ENCODE results near the gene GAS2L3.

DNA sequence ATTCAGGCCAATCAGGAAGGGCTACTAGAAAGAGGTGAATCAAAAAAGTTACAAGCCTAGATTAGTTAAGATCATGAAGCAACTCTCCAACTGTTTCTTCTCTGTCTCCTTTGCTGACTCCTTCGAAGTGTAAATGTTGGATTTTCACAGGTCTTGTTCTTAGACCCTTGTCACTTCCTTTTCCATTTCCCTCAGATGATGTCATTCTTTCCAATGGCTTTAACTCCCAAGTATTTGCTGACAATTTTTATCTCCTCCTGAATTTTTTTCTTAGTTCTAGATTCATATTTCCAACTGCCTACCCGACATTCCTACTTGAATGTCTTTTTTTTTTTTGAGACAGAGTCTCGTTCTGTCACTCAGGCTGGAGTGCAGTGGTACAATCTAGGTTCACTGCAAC lies 10.8 kb downstream of the GAS2L3 start:
- TF ChIP-seq, protein P1, sequence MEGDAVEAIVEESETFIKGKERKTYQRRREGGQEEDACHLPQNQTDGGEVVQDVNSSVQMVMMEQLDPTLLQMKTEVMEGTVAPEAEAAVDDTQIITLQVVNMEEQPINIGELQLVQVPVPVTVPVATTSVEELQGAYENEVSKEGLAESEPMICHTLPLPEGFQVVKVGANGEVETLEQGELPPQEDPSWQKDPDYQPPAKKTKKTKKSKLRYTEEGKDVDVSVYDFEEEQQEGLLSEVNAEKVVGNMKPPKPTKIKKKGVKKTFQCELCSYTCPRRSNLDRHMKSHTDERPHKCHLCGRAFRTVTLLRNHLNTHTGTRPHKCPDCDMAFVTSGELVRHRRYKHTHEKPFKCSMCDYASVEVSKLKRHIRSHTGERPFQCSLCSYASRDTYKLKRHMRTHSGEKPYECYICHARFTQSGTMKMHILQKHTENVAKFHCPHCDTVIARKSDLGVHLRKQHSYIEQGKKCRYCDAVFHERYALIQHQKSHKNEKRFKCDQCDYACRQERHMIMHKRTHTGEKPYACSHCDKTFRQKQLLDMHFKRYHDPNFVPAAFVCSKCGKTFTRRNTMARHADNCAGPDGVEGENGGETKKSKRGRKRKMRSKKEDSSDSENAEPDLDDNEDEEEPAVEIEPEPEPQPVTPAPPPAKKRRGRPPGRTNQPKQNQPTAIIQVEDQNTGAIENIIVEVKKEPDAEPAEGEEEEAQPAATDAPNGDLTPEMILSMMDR (IDR thresholded peaks at IDR 0.05; ENCODE audit: insufficient read depth, low read length), result no peak
- TF ChIP-seq, protein P2, sequence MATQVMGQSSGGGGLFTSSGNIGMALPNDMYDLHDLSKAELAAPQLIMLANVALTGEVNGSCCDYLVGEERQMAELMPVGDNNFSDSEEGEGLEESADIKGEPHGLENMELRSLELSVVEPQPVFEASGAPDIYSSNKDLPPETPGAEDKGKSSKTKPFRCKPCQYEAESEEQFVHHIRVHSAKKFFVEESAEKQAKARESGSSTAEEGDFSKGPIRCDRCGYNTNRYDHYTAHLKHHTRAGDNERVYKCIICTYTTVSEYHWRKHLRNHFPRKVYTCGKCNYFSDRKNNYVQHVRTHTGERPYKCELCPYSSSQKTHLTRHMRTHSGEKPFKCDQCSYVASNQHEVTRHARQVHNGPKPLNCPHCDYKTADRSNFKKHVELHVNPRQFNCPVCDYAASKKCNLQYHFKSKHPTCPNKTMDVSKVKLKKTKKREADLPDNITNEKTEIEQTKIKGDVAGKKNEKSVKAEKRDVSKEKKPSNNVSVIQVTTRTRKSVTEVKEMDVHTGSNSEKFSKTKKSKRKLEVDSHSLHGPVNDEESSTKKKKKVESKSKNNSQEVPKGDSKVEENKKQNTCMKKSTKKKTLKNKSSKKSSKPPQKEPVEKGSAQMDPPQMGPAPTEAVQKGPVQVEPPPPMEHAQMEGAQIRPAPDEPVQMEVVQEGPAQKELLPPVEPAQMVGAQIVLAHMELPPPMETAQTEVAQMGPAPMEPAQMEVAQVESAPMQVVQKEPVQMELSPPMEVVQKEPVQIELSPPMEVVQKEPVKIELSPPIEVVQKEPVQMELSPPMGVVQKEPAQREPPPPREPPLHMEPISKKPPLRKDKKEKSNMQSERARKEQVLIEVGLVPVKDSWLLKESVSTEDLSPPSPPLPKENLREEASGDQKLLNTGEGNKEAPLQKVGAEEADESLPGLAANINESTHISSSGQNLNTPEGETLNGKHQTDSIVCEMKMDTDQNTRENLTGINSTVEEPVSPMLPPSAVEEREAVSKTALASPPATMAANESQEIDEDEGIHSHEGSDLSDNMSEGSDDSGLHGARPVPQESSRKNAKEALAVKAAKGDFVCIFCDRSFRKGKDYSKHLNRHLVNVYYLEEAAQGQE (IDR thresholded peaks at IDR 0.05; ENCODE audit: insufficient replicate concordance, low read depth), result no peak
- no peak for TF ChIP-seq POLR2AphosphoS5 (IDR thresholded peaks at IDR 0.05; ENCODE audit: low read depth)
